22Rv1 (cell line): ENCODE measurements around the gene OLIG2.

Experiments
- CTCF ChIP-seq: fragments of 450-650 bp; IDR thresholded peaks from 2 replicates; pipeline ENCODE4 v1.5.1; 2017; ENCODE audit warnings: mild to moderate bottlenecking
- ZFX ChIP-seq: fragments of 450-650 bp; IDR thresholded peaks from 2 replicates; pipeline ENCODE4 v1.6.1; 2017; ENCODE audit warnings: antibody characterized with exemption, borderline replicate concordance

DNA sequence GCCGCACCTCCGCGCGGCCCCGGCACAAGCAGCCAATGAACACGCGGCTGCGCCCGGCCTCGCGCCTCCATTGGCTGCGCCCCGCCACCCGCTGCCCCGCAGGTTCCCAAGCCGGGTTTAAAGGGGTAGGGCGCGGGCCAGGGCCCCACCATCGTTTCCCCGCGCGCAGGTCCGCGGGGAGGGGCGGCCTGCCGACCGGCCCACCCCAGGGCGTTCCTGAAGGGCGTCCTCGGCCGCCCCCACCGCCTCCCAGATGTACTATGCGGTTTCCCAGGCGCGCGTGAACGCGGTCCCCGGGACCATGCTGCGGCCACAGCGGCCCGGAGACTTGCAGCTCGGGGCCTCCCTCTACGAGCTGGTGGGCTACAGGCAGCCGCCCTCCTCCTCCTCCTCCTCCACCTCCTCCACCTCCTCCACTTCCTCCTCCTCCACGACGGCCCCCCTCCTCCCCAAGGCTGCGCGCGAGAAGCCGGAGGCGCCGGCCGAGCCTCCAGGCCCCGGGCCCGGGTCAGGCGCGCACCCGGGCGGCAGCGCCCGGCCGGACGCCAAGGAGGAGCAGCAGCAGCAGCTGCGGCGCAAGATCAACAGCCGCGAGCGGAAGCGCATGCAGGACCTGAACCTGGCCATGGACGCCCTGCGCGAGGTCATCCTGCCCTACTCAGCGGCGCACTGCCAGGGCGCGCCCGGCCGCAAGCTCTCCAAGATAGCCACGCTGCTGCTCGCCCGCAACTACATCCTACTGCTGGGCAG lies 44.4 kb downstream of the OLIG2 start, which contains the start of gene OLIG1:
- TF ChIP-seq CTCF = no peak
- no peak for TF ChIP-seq ZFX
